AG04449 (cell line): ENCODE measurements around the gene LBX2.
A peak's percentile ranks its signal among the peaks of the same experiment; 100 is the strongest.
"Not testable (repeated sequence)": the region's sequence is repeated elsewhere in the genome, so short reads cannot be mapped to it uniquely, and the experiment has no call there.

Experiments
- CTCF ChIA-PET: fragments of 350-600 bp; formaldehyde crosslinking; extraction: SDS; loops from one replicate; lab custom pipeline; 2021; ENCODE audit warnings: antibody characterized with exemption; lab: Yijun Ruan, JAX
- POLR2A ChIA-PET: fragments of 400-600, 350-600 bp; formaldehyde crosslinking; extraction: SDS; loops from one replicate; lab custom pipeline; 2020; ENCODE audit warnings: antibody characterized with exemption, inconsistent platforms; lab: Yijun Ruan, JAX
- DNase-seq: peaks from one replicate; pipeline ENCODE4 v3.0.0-alpha.2; 2010; ENCODE audit warnings: low read depth, low spot score
- H3K4me3 ChIP-seq: 2 replicates; pipeline ENCODE4 v1.5.1; 2011; ENCODE audit warnings: low read depth, mild to moderate bottlenecking, control low read depth, low read length
- TF ChIP-seq, protein P1 (sequence below): IDR thresholded peaks from one replicate; pipeline ENCODE4 v1.5.1; 2011; ENCODE audit warnings: mild to moderate bottlenecking, moderate library complexity, low read length, control low read depth, inconsistent platforms; ENCODE audit not compliant: insufficient read depth; ENCODE audit errors: missing control alignments

LBX2 gene

DNA sequence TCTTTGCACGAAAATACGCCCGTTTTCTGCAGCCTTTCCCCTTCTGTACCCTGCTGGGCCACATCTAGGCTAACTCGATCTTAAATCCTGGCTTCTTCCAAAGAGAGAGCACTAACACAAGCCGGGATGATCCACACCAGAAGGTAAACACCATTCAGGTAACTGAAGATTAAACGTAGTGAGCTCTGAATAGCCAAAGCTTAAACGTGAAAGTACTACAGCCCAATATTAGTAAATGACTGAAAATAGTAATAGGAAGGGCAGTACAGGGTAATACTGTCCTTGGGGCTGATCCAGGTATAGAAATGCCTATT, 26.5 kb downstream of the LBX2 start:
- CTCF ChIA-PET = interaction anchor here (1.2 to 4.1 kb wide), 3 partner anchors 9 to 116 kb away, joined by 4 to 32 read pairs (median 7); partner anchors contain the start of genes CCDC142 and TTC31
- DNase-seq = no peak
- H3K4me3 ChIP-seq = peak overlapping the region; percentile 88
- POLR2A ChIA-PET = interaction anchor here (0.8 to 2.6 kb wide), 7 partner anchors 8 to 115 kb away, joined by 3 to 12 read pairs (median 5); partner anchors contain the start of genes CCDC142 and WBP1
- TF ChIP-seq, protein P1, sequence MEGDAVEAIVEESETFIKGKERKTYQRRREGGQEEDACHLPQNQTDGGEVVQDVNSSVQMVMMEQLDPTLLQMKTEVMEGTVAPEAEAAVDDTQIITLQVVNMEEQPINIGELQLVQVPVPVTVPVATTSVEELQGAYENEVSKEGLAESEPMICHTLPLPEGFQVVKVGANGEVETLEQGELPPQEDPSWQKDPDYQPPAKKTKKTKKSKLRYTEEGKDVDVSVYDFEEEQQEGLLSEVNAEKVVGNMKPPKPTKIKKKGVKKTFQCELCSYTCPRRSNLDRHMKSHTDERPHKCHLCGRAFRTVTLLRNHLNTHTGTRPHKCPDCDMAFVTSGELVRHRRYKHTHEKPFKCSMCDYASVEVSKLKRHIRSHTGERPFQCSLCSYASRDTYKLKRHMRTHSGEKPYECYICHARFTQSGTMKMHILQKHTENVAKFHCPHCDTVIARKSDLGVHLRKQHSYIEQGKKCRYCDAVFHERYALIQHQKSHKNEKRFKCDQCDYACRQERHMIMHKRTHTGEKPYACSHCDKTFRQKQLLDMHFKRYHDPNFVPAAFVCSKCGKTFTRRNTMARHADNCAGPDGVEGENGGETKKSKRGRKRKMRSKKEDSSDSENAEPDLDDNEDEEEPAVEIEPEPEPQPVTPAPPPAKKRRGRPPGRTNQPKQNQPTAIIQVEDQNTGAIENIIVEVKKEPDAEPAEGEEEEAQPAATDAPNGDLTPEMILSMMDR = no peak

DNA sequence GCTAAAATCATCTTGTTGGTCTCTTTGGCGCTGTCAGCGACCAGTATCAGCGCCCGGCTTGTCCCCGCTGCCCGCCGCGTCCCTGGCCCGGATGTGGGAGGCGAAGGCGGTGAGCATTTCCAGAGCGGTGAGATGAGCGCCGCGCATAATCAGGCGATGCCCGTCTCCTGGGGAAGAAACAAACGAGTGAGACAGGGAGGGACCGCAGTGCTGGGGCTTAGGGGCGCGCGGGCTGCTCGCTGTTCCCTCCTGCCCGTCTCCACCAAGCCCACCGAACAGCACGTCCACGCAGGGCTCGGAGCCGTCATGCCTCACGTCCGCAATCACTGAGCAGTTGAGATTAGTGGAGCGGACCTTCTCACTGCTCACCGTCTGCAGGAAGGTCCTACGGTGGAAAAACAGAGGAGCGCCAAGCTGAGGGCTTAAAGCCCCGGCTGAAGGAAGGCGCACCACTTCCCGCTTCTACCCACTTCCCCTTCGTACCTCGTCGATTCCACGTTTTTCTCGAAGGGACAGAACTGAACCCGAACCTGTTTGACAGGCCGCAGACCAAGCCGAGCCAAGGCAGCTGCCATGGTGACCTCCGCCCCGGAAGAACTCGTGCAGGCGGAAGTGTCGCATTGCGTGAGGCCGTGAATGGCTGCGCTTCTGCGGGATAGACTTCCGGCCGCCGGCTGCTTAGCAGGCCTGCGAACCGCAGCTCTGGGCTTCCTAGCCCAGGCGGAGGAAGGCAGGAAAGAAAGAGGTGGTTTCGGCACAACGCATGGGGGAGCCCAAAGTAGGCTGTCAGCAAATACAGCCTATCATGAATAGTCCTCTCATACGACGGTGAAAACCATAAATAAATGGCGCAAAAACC, 27.1 kb downstream of the LBX2 start, which contains the start of gene MRPL53:
Gene MRPL53, minus strand, starts transcription at position 595 of the 859 bp plus-strand sequence. Its CDS starts 20 bp downstream, at position 575.
- H3K4me3 ChIP-seq = peak within 1 kb of the TSS; percentile 88
- CTCF ChIA-PET = interaction anchor here (1.2 to 4.1 kb wide), 4 partner anchors 10 to 117 kb away, joined by 4 to 32 read pairs (median 8); partner anchors contain the start of genes CCDC142 and TTC31
- TF ChIP-seq, protein P1 = no peak
- peak; percentile 47 for DNase-seq
- POLR2A ChIA-PET = interaction anchor here (0.7 to 2.6 kb wide), 11 partner anchors 9 to 115 kb away, joined by 3 to 12 read pairs (median 3); partner anchors contain the start of genes CCDC142, TTC31 and WBP1

DNA sequence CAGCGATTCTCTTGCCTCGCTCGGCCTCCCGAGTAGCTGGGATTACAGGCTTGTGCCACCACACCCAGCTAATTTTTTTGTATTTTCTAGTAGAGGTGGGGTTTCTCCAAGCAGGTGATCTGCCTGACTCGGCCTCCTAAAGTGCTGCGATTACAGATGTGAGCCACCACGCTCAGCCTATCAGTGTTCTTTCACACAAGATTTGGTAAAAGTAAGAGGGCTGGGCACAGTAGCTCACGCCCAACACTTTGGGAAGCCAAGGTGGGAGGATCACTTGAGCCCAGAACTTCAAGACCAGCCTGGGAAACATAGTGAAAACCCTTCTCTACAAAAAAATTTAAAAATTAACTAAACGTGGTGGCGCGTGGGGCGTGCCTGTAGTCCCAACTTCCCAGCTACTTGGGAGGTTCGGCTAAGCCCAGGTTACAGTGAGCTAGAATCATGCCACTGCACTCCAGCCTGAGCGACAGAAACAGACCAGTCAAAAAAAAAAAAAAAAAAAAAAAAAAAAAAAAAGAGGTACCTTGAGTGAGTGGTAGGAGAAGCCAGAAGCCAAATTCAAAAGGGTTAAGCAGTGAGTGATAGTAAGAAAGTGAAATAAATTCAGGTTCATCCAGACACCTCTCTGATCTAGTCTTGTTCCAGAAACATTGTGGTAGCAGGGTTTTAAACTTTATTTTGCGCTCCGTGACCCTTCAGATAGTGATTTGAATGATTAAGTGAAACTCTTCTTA, 27.9 kb downstream of the LBX2 start:
- POLR2A ChIA-PET = interaction anchor here (0.7 to 2.6 kb wide), 6 partner anchors 10 to 48 kb away, joined by 3 to 12 read pairs (median 4); partner anchors contain the start of genes CCDC142, TTC31 and WBP1
- peak overlapping the region; percentile 88 for H3K4me3 ChIP-seq
- TF ChIP-seq, protein P1 = no peak
- no peak for DNase-seq
- CTCF ChIA-PET = interaction anchor here (1.1 to 4.1 kb wide), 4 partner anchors 11 to 116 kb away, joined by 3 to 32 read pairs (median 7); partner anchors contain the start of genes CCDC142 and TTC31

DNA sequence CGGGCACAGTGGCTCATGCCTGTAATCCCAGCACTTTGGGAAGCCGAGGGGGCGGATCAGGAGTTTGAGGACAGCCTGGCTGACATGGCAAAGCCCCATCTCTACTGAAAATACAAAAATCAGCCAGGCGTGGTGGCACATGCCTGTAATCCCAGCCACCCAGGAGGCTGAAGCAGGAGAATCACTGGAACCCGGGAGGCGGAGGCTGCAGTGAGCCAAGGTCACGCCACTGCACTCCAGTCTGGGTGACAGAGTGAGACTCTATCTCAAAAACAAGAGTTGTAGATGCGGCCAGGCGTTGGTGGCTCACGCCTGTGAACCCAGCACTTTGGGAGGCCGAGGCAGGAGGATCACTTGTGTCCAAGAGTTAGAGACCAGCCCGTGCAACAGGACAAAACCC, 28.7 kb downstream of the LBX2 start:
- POLR2A ChIA-PET = interaction anchor here (1.0 to 2.6 kb wide), 5 partner anchors 10 to 31 kb away, joined by 3 to 12 read pairs (median 3); partner anchors contain the start of genes CCDC142, TTC31 and WBP1
- CTCF ChIA-PET = interaction anchor here (1.1 to 4.1 kb wide), 3 partner anchors 12 to 117 kb away, joined by 3 to 32 read pairs (median 10); partner anchors contain the start of genes CCDC142 and TTC31
- not testable (repeated sequence) for H3K4me3 ChIP-seq, DNase-seq

DNA sequence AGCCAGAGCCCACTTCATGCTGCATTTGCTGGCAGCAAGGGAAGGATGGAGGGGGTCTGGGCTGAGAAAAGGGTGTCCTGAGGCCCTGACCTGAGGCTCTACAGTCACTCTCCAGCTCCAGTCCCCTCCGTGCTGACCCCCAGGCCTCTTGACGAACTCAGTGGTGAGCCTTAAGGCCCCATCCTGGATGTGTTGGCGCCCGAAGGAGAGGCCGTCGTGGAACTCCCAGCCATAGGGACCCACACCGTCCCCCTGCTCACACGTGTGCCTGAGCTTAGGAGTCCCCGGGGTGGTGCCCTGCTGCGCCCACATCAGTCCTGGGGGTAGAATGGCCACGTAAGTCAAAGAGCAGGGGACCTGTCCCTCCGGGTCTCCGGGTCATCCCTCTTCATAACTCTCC, 35.0 kb downstream of the LBX2 start:
- TF ChIP-seq, protein P1 = no peak
- H3K4me3 ChIP-seq = peak overlapping the region; percentile 80
- DNase-seq = no peak
- ChIA-PET POLR2A (no interaction called here), CTCF (interaction anchor here (1.0 to 1.3 kb wide), 4 partner anchors 10 to 122 kb away, joined by 3 to 5 read pairs (median 4); no protein-coding TSS in a partner anchor)

DNA sequence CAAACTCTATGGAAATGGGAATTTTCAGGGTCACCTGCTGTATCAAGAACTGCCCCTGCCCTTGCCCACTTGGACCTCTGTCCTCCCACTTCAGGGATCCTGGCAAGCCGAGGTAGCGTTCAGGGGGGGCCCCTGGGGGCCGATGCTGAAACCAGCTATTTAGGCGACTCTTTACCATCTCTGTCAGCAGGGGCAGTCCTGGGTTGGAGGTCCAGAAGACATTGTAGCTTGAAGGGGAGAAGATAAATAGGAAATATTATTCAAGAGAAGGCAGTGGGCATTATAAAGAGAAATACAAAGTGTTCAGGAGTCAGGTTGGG, 36.7 kb downstream of the LBX2 start:
- ChIA-PET POLR2A (no interaction called here), CTCF (no interaction called here)
- TF ChIP-seq, protein P1 = no peak
- no peak overlapping the region for H3K4me3 ChIP-seq
- DNase-seq = no peak
